NCI-H2171 (cell line): Measurements from ENCODE around the gene BICRA.
"Not testable (repeated sequence)": the region's sequence is repeated elsewhere in the genome, so short reads cannot be mapped to it uniquely, and the experiment has no call there.

Experiments
- DNase-seq: peaks from one replicate; lab custom pipeline; 2025; lab: John Stamatoyannopoulos, UW

BICRA gene

DNA sequence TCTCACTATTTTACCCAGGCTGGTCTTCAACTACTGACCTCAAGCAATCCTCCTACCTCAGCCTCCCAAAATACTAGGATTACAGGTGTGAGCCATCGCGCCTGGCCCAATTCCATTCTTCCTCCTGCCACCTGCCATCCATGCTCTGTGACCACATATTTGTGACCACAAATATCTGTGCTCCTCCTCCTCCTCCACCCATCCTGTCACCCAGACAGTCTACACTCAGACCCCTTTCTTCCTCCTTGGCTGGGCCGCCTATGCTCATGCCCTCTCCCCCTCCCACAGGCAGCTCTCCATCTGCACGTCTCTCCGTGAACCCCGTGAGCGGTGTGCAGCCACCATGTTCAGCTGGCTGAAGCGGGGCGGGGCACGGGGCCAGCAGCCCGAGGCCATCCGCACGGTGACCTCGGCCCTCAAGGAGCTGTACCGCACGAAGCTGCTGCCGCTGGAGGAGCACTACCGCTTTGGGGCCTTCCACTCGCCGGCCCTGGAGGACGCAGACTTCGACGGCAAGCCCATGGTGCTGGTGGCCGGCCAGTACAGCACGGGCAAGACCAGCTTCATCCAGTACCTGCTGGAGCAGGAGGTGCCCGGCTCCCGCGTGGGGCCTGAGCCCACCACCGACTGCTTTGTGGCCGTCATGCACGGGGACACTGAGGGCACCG lies 107.5 kb downstream of the BICRA start:
- DNase-seq: no peak

DNA sequence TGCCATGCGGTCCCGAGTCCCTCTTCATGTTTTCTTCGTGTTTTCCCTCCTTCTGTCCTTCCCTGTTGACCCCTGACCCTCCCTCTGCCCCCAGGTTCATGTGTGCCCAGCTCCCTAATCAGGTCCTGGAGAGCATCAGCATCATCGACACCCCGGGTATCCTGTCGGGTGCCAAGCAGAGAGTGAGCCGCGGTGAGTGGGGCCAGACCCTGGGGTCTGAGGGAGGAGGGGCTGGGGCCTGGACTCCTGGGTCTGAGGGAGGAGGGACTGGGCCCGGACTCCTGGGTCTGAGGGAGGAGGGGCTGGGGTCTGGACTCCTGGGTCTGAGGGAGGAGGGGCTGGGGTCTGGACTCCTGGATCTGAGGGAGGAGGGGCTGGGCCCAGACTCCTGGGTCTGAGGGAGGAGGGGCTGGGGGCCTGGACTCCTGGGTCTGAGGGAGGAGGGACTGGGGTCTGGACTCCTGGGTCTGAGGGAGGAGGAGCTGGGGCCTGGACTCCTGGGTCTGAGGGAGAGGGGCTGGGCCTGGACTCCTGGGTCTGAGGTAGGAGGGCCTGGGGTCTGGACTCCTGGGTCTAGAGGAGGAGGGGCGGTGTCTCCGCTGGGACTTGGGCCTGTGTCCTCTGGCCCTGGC lies 109.6 kb downstream of the BICRA start:
- DNase-seq: not testable (repeated sequence)

DNA sequence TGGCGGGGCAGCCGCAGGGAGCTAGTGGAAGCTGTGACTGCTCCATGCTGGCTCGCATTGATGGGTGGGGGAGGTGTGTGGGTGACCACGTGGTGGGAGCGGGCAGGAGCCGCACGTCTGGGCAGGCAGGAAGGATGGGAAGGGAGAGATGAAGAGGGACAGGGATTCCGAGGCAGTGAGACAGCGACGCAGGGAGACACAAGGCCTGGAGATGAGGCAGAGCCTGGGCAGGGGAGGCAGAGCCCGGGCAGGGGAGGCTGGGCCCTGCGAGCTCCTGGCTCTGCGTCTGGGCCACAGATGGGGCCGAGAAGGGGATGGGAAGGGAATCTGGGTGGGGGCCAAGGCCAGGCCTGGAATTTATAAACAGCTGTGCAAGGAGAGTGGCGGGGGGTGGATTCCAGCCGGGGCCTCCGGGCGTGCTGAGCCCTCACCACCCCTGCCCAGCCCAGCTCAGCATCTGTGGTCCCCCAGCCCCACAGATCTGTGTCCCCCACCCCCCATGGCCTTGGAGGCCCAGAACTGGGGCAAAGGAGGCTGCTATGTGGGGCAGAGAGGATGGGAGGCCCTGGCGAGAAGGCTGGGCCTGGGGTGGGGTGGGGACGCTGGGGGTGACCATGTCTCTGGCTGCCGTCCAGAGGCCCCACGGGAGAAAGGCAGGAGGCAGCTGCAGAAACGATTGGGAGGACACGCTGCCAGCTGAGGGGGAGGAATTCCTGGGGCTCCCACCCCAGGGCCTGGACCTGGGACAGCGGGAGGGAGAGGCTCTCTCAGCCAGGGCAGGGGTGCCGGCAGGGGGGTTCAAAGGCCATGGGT lies 110.3 kb downstream of the BICRA start:
- DNase-seq: peak; percentile 73

DNA sequence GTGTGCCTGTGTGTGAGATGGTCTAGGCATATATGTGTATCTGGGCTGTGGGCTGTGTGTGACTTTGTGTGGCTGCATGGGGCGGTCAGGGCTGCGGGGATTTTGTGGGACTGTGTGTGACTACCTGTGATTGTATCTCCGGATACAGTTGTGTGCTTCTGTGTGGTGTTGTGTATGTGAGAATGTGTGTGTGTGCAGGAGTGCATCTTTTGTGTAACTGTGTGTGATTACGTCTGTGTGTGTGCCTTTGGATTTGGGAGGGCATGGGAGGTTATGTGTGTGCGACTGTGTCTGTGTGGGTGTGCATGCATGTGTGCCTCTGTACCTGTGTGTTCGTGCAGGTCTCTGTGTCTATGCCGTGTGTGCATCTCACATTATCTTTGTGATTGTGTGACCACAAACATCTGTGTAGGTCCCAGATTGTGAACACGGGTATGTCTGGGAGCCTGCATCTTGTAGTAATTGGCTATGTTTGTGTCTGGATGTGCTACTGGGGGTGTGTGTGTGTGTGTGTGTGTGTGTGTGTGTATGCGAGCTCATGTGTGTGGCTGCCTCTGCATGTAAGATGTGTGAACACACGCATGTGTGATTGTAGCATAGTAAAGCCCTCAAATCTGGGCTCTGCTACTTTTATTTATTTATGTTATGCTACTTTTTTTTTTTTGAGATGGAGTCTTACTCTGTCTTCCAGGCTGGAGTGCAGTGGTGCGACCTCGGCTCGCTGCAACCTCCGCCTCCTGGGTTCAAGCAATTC lies 111.9 kb downstream of the BICRA start:
- DNase-seq: no peak

DNA sequence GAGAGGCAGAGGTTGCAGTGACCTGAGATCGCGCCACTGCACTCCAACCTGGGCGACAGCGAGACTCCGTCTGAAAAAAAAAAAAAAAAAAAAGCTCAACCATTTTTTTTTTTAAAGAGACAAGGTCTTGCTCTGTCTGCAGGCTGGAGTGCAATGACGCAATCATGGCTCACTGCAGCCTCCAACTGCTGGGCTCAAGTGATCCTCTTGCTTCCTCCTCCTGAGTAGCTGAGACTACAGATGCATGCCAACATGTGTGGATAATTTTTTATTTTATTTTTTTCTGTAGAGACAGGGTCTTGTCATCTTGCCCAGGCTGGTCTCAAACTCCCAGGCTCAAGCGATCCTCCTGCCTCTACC lies 114.6 kb downstream of the BICRA start:
- peak; percentile 47 for DNase-seq

DNA sequence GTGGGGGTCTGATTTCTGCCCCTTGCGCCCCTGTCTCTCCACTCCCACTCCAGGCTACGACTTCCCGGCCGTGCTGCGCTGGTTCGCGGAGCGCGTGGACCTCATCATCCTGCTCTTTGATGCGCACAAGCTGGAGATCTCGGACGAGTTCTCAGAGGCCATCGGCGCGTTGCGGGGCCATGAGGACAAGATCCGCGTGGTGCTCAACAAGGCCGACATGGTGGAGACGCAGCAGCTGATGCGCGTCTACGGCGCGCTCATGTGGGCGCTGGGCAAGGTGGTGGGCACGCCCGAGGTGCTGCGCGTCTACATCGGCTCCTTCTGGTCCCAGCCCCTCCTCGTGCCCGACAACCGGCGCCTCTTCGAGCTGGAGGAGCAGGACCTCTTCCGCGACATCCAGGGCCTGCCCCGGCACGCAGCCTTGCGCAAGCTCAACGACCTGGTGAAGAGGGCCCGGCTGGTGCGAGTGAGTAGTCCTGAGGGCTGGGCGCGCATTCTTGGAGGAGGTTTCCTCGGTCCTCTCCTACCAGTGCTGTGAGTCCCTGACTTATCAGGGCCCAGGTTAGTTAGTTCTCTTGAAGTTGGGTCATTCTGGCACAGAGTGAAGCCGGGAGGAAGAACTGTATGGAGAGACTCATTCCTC lies 116.9 kb downstream of the BICRA start:
- no peak for DNase-seq

DNA sequence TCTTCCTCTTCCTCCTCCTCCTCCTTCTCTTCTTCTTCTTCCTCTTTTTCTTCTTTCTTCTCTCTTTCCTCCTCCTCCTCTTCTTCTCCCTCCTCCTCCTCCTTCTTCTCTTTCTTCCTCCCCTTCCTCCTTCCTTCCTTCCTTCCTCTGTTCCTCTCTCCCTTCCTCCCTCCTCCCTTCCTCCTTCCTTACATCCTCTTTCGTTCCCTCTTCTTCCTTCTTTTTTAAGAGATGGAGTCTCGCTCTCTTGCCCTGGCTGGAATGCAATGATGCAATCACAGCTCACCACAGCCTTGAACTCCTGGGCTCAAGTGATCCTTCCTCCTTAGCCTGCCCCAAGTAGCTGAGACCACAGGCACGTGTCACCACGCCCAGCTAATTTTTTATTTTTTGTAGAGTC lies 117.5 kb downstream of the BICRA start:
- no peak for DNase-seq

DNA sequence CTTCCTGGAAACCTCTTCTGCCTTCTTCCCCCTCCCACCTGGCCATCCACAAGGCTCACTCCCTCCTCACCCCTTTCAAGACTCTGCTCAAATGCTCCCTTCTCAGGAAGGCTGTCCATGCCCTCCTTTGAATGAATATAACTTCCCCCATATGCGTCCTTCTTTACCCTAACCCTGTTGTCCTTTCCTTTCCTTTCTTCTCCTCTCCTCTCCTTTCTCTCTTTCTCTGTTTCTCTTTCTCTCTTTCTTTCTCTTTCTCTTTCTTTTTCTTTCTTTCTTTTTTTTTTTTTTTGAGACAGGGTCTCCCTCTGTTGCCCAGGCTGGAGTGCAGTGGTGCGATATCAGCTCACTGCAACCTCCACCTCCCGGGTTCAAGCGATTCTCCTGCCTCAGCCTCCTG lies 119.4 kb downstream of the BICRA start:
- DNase-seq: not testable (repeated sequence)

DNA sequence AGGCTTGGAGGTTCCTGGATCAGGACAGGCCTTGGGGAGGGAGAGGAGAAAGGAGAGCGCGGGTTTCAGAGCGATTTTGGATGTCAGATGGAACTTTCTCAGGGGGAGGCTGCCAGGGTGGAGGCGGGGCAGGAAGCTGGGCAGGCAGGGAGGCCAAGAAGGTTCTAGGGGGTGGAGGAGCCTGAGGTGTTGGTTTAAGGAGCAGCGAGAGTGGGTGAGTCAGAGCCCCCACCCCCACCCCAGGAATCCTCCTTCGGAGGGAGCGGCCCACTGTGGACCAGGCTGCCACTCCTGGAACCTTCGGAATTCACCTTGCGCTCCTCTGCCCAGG lies 120.5 kb downstream of the BICRA start:
- no peak for DNase-seq

DNA sequence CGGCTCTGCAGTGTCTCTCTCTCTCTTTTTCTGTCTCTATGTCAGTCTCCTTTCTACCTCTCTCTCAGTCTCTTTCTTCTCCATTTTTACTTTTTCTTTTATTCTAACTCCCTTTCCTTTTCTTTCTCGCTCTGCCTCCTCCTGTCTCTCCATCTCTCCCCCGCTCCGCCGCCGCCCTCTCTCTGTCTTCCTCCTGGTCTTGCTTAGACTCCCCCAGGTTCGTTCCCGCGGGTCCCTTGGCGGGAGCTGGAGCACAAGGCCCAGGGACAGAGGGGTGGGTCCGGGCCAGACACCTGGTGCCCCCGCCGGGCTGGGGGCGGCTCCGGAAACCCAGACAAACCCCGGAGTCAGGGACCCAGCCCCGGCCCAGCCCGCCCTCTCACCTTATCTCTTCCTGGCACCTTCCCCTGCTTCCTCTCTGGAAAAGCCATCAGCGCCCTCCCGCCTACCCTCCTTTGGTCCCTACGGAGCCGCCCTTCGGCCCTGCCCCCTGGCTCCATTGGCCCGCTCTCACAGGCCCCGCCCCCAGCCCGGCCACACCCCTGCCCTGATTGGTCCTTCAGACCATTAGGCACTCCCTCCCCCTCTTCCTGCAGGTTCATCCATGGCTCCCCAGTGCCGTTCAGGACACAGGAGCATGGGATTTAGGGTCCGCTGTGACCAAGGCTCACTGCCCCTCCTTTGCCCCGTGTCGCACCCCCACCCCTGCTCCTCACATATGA lies 121.0 kb downstream of the BICRA start:
- DNase-seq: peak; percentile 46

DNA sequence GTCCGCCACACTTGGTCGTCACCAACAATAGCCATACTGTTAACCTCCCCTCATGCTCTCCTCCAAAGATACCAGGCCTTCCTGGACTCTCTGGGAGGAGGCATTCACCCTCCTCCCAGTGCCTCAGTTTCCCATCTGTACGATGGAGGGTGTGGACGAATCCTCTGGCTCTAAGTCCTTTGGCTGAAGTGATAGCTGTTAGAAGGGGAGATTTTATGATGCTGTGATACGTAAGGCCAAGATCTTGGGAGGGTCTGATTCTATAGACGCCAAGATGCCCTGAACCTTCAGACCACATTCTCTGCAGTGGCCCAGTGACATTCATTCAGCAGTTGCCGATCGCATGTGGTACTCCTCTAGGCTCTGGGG lies 121.6 kb downstream of the BICRA start:
- no peak for DNase-seq

DNA sequence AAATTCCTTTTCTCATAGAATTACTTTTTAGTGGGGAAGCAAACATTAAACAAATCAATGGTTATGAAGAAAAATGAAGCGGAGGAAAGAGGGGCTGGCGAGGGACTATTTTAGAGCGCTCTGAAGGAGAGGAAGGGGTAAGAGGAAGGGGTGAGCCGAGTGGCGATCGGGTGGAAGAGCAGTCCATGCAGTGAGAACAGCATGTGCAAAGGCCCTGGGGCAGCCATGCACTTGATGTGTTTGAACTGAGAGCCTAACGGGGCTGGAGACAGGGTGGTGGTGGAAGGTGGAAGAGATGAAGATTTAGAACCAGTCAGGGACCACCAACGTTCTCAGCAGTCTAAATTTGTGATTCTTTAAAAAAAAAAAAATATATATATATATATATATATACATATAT lies 122.0 kb downstream of the BICRA start:
- no peak for DNase-seq

DNA sequence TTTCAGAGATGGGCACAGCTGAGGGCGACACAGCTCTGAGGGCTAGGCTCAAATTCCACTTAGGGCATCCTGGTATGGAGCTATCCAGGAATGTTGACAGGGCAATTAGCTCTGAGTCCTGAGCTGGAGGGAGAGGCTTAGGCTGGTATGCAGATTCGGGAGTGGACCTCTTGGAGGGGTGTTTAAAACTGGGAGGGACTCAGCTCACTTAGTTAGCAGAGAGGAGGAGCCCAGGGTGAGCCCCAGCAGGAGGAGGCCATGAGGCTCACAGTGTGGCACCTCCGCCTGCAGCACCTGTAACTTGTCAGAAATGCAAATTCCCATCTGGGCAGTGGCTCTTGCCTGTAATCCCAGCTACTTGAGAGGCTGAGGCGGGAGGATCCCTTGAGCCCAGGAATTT lies 126.2 kb downstream of the BICRA start:
- no peak for DNase-seq

DNA sequence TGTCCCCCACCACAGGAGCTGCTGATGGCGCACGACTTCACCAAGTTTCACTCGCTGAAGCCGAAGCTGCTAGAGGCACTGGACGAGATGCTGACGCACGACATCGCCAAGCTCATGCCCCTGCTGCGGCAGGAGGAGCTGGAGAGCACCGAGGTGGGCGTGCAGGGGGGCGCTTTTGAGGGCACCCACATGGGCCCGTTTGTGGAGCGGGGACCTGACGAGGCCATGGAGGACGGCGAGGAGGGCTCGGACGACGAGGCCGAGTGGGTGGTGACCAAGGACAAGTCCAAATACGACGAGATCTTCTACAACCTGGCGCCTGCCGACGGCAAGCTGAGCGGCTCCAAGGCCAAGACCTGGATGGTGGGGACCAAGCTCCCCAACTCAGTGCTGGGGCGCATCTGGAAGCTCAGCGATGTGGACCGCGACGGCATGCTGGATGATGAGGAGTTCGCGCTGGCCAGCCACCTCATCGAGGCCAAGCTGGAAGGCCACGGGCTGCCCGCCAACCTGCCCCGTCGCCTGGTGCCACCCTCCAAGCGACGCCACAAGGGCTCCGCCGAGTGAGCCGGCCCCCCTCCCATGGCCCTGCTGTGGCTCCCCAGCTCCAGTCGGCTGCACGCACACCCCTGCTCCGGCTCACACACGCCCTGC lies 132.1 kb downstream of the BICRA start:
- no peak for DNase-seq

DNA sequence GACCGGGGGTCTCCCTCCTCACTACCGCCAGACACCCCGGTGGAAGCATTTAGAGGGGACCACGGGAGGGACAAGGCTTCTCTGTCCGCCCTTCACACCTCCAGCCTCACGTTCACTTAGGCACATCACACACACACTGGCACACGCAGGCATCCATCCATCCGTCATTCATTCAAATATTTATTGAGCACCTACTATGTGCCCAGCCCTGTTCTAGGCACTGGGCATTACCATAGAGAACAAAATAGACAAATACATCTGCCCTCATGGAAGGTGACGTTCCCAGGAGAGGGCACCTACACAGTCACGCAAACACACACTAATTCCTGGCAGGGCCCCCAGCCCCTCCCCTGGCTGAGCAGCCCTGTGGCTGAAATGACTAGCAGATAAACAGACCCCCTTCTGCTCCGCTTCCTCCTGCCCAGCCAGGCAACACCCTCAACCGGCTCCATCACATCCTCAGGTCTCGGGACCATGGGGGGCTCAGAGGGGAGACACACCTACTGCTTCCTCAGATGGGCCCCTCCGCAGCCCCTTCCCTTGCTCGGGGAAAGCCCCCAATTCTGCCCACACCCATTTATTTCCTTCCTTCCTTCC lies 132.7 kb downstream of the BICRA start:
- DNase-seq: no peak

DNA sequence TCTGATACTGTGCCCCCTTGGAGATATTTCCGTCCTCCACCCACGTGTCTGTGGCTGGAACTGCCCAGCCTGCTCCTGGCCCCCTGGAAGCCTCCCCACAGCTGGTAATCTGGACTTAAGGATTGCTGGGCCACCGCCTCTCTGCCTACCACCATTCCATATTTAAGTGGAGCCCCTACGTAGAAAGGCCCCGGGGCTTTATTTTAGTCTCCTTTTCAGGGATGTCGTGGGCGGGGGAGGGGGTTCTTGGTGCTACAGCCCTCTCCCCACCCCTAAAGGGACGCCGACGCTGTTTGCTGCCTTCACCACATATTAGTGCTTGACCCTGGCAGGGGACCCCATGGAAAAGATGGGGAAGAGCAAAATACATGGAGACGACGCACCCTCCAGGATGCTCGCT lies 133.7 kb downstream of the BICRA start:
- no peak for DNase-seq

DNA sequence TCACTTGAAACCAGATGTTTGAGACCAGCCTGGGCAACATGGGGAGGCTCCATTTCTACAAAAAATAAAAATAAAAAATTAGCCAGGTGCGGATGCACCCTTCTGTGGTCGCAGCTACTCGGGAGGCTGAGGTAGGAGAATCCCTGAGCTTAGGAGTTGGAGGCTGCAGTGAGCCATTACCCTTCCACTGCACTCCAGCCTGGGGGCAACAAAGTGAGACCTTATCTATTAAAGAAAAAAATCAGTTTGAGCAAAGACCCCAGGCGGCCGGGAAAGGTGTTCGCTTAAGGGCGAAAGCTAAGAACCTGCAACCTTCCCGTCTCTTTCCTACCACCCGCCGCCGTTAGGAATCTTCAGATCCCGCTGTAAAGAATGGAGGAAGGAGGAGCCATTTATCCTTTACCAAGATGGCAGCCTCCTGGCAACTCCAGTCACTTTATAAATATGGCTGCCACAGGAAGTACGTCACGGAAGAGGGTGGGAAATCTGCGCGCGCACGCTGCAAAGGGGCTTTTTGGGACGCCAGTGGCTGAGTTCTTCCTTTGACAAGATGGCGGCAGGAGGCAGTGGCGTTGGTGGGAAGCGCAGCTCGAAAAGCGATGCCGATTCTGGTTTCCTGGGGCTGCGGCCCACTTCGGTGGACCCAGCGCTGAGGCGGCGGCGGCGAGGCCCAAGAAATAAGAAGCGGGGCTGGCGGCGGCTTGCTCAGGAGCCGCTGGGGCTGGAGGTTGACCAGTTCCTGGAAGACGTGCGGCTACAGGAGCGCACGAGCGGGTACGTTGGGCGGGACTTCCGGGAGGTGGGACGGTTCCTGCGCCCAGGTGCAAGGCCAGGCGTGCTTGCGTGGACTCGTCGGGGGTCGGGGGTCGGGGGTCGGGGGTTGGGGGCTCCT lies 136.3 kb downstream of the BICRA start, which contains the start of gene NOP53:
Gene NOP53 (plus strand): TSS at position 537 of the 892 bp plus-strand sequence. CDS start 14 bp downstream, at position 551.
- peak; percentile 92 for DNase-seq

DNA sequence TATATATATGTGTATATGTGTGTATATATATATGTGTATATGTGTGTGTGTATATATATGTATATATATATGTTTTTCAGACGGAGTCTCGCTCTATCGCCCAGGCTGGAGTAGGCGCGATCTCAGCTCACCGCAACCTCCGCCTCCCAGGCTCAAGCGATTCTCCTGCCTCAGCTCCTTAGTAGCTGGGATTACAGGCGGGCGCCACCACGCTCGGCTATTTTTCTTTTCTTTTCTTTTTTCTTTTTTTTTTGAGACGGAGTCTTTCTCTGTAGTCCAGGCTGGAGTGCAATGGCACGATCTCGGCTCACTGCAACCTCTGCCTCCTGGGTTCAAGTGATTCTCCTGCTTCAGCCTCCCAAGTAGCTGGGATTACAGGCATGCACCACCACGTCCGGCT lies 137.2 kb downstream of the BICRA start:
- not testable (repeated sequence) for DNase-seq

DNA sequence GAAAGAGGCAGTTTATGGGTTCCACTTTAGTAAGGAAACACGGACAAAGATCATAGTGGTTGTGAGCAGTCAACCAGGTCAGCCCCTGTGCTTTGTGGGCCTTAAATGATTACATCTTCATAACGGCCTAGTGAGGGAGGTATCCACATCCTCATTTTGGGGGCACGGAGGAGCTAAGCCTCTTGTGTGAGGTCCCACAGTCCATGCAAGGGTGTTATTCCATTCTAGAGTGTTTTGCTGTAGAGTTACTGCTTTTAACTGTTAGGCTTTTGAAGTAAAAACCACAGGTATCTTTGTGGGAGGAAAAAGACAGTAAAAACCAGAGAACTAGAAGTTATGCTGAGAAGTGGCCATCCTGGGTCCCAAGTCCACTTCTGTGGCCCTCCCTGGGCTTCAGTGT lies 140.4 kb downstream of the BICRA start:
- no peak for DNase-seq
